Measurements from ENCODE around the gene IDS.
A peak's percentile ranks its signal among the peaks of the same experiment; 100 is the strongest.
"Not testable (repeated sequence)": the region's sequence is repeated elsewhere in the genome, so short reads cannot be mapped to it uniquely, and the experiment has no call there.

Gene IDS

GRCh38 chrX:149525389-149525788 is 20.3 kb upstream of the IDS start:
- peak; percentile 61 for DNase-seq
- H3K27me3 ChIP-seq (replicated peaks; ENCODE audit: insufficient read depth, low read length); H3K9me2 ChIP-seq (replicated peaks; ENCODE audit: insufficient read depth, low read length); H3K4me1 ChIP-seq (ENCODE audit: low read length); H3F3A ChIP-seq (ENCODE audit: insufficient read depth, low read length); H3K4me2 ChIP-seq (ENCODE audit: low read depth, low read length); H2AFZ ChIP-seq (ENCODE audit: low read length); H3K4me3 ChIP-seq (ENCODE audit: low read length); H4K20me1 ChIP-seq (ENCODE audit: insufficient read depth, low read length); H3K36me3 ChIP-seq (replicated peaks; ENCODE audit: insufficient read depth, low read length); H3K79me2 ChIP-seq (ENCODE audit: low read length); H3K9me3 ChIP-seq (replicated peaks; ENCODE audit: insufficient read depth, low read length): not testable (repeated sequence)
- Histone ChIP-seq H3K27ac (ENCODE audit: low read length) (peak overlapping the region; percentile 87; the same call in 1 of the 2 replicates), H3K9ac (ENCODE audit: low read length) (peak overlapping the region; percentile 64; the same call in 1 of the 2 replicates)

GRCh38 chrX:149522916-149523315 is 17.8 kb upstream of the IDS start:
- H3K4me1 ChIP-seq (ENCODE audit: low read length) = peaks cover 5% of the 10 kb centered on the region
- no peaks in the 10 kb centered on the region for H3K36me3 ChIP-seq (replicated peaks; ENCODE audit: insufficient read depth, low read length)
- no peaks in the 10 kb centered on the region for H3K9me2 ChIP-seq (replicated peaks; ENCODE audit: insufficient read depth, low read length)
- H3K79me2 ChIP-seq (ENCODE audit: low read length) = no peaks in the 10 kb centered on the region
- no peaks in the 10 kb centered on the region for H3K27me3 ChIP-seq (replicated peaks; ENCODE audit: insufficient read depth, low read length)
- H3F3A ChIP-seq (ENCODE audit: insufficient read depth, low read length) = no peaks in the 10 kb centered on the region
- no peak overlapping the region for H3K9ac ChIP-seq (ENCODE audit: low read length)
- no peak overlapping the region for H3K4me2 ChIP-seq (ENCODE audit: low read depth, low read length)
- H3K4me3 ChIP-seq (ENCODE audit: low read length) = no peak overlapping the region
- DNase-seq = no peak
- no peaks in the 10 kb centered on the region for H3K9me3 ChIP-seq (replicated peaks; ENCODE audit: insufficient read depth, low read length)
- no peak overlapping the region for H2AFZ ChIP-seq (ENCODE audit: low read length)
- TF ChIP-seq CTCF (IDR thresholded peaks at IDR 0.05; ENCODE audit: low read length) (no peak), EZH2phosphoT487 (IDR thresholded peaks at IDR 0.05; ENCODE audit: low read length) (no peak), EZH2 (optimal IDR thresholded peaks at IDR 0.05; ENCODE audit: low read depth, low read length) (no peak)
- no peak overlapping the region for H3K27ac ChIP-seq (ENCODE audit: low read length)
- no peaks in the 10 kb centered on the region for H4K20me1 ChIP-seq (ENCODE audit: insufficient read depth, low read length)

- Histone ChIP-seq H3K27me3 (replicated peaks; ENCODE audit: insufficient read depth, low read length) (no peaks in the 10 kb centered on the region), H3K4me3 (ENCODE audit: low read length) (no peak overlapping the region), H3K36me3 (replicated peaks; ENCODE audit: insufficient read depth, low read length) (no peaks in the 10 kb centered on the region), H2AFZ (ENCODE audit: low read length) (no peak overlapping the region), H3K9me2 (replicated peaks; ENCODE audit: insufficient read depth, low read length) (no peaks in the 10 kb centered on the region), H4K20me1 (ENCODE audit: insufficient read depth, low read length) (no peaks in the 10 kb centered on the region), H3F3A (ENCODE audit: insufficient read depth, low read length) (no peaks in the 10 kb centered on the region), H3K9ac (ENCODE audit: low read length) (no peak overlapping the region), H3K27ac (ENCODE audit: low read length) (no peak overlapping the region), H3K79me2 (ENCODE audit: low read length) (no peaks in the 10 kb centered on the region), H3K4me1 (ENCODE audit: low read length) (peaks cover 17% of the 10 kb centered on the region), H3K9me3 (replicated peaks; ENCODE audit: insufficient read depth, low read length) (no peaks in the 10 kb centered on the region), H3K4me2 (ENCODE audit: low read depth, low read length) (no peak overlapping the region)
- TF ChIP-seq CTCF (IDR thresholded peaks at IDR 0.05; ENCODE audit: low read length) (no peak), EZH2 (optimal IDR thresholded peaks at IDR 0.05; ENCODE audit: low read depth, low read length) (no peak), EZH2phosphoT487 (IDR thresholded peaks at IDR 0.05; ENCODE audit: low read length) (no peak)
- no peak for DNase-seq
These were observed 16.3 kb upstream of the IDS start for GRCh38 chrX:149521438-149521837.

GRCh38 chrX:149520636-149521277 is 15.7 kb upstream of the IDS start:
- DNase-seq; H3K79me2 ChIP-seq (ENCODE audit: low read length); H3K9me2 ChIP-seq (replicated peaks; ENCODE audit: insufficient read depth, low read length); H3K9ac ChIP-seq (ENCODE audit: low read length); H3K36me3 ChIP-seq (replicated peaks; ENCODE audit: insufficient read depth, low read length); H3K4me2 ChIP-seq (ENCODE audit: low read depth, low read length); H3K9me3 ChIP-seq (replicated peaks; ENCODE audit: insufficient read depth, low read length); H3F3A ChIP-seq (ENCODE audit: insufficient read depth, low read length); H3K27me3 ChIP-seq (replicated peaks; ENCODE audit: insufficient read depth, low read length); H2AFZ ChIP-seq (ENCODE audit: low read length); H4K20me1 ChIP-seq (ENCODE audit: insufficient read depth, low read length); H3K27ac ChIP-seq (ENCODE audit: low read length); H3K4me3 ChIP-seq (ENCODE audit: low read length): not testable (repeated sequence)
- peaks cover 16% of the 10 kb centered on the region for H3K4me1 ChIP-seq (ENCODE audit: low read length)
